K562 (cell line): ENCODE data around the gene MIR17HG. TPM values are rescaled to one million over a fixed set of nuclear protein-coding genes. Genes with fewer than 3 reads are reported as not detected.

ENCODE experiments used
- BCOR ChIP-seq: fragments of 450-650 bp; IDR thresholded peaks from 2 replicates; pipeline ENCODE4 v1.6.1; 2016
- CC2D1A ChIP-seq: fragments of 450-650 bp; IDR thresholded peaks from 2 replicates; pipeline ENCODE4 v1.6.1; 2017; ENCODE audit warnings: mild to moderate bottlenecking
- GTF2F1 ChIP-seq: IDR thresholded peaks from 2 replicates; pipeline ENCODE4 v1.6.1; 2011; ENCODE audit warnings: low read depth, low read length, improper control_type of control experiment
- HDAC1 ChIP-seq, 2 experiments: fragments of 450-650 bp; IDR thresholded peaks; 2 replicates each; pipeline ENCODE4 v1.6.1; 2016 to 2017; ENCODE audit warnings: inconsistent platforms in 1 of 2, mild to moderate bottlenecking in 1 of 2, moderate library complexity in 1 of 2
- HIVEP1 ChIP-seq: fragments of 250-450 bp; sonication (Bioruptor Pico); IDR thresholded peaks from 2 replicates; pipeline ENCODE4 v1.4.0; 2020; ENCODE audit warnings: mild to moderate bottlenecking
- NONO ChIP-seq, 2 experiments: fragments of 200-400 bp in 1 of 2; fragments of 450-650 bp in 1 of 2; formaldehyde crosslinking in 1 of 2; IDR thresholded peaks; 2 replicates each; pipeline ENCODE4 v1.6.1; 2017; ENCODE audit warnings: low read depth in 2 of 2, mild to moderate bottlenecking in 2 of 2, moderate library complexity in 2 of 2, low read length in 1 of 2
- RAD21 ChIP-seq, 2 experiments: fragments of 250-450 bp in 1 of 2; fragments of 450-650 bp in 1 of 2; sonication (Bioruptor Pico) in 1 of 2; formaldehyde crosslinking in 1 of 2; IDR thresholded peaks in 1 of 2; conservative IDR thresholded peaks in 1 of 2; 2 replicates each; pipeline versions ENCODE4 v1.4.0 to v1.8.0; 2020 to 2022; ENCODE audit warnings: mild to moderate bottlenecking in 2 of 2, moderate library complexity in 1 of 2
- SAFB ChIP-seq: fragments of 200-400 bp; formaldehyde crosslinking; IDR thresholded peaks from 2 replicates; pipeline ENCODE4 v1.6.1; 2017; ENCODE audit warnings: low read depth, low read length, borderline replicate concordance
- ZKSCAN8 ChIP-seq: fragments of 200-800 bp; sonication (Bioruptor generic); IDR thresholded peaks from 2 replicates; pipeline ENCODE4 v1.6.1; 2016; ENCODE audit warnings: missing genetic modification characterization, missing compliant biosample characterization
- ZNF717 ChIP-seq: fragments of 250-450 bp; sonication (Bioruptor Pico); IDR thresholded peaks from 2 replicates; pipeline ENCODE4 v1.5.0; 2021
- ZNF830 ChIP-seq: fragments of 250-450 bp; sonication (Bioruptor Pico); IDR thresholded peaks from 2 replicates; pipeline ENCODE4 v1.5.0; 2021; ENCODE audit warnings: mild to moderate bottlenecking
- ZSCAN32 ChIP-seq: fragments of 450-650 bp; formaldehyde crosslinking; IDR thresholded peaks from 2 replicates; pipeline ENCODE4 v1.4.0; 2020; ENCODE audit warnings: mild to moderate bottlenecking, moderate library complexity
- polyA plus RNA-seq, 8 experiments: library from polyadenylated mRNA; depleted of rRNA in 4 of 8; stranded (reverse) in 5 of 8; unstranded in 3 of 8; fragments of >200 nt; fragmentation: Nextera tagmentation in 2 of 8; fragmentation: Illumina TruSeq in 1 of 8; extraction: Ambion mirVana in 2 of 8; extraction: Trizol in 1 of 8; gene quantifications; 2 replicates each; pipeline versions ENCODE4 v1.2.1 to v1.2.3, GENCODE V29; 2011 to 2014; ENCODE audit warnings: inconsistent platforms in 1 of 8, missing spikeins in 1 of 8
- total RNA-seq, 7 experiments: library from RNA; depleted of rRNA in 6 of 7; stranded (reverse); fragments of >200 nt in 6 of 7; fragmentation: Illumina TruSeq in 2 of 7; extraction: Trizol in 2 of 7; gene quantifications; 2 replicates each; pipeline versions ENCODE4 v1.2.1 to v1.2.3, GENCODE V29; 2011 to 2021; ENCODE audit warnings: low replicate concordance in 1 of 7
- TF ChIP-seq, protein P1 (sequence below): sonication (generic); formaldehyde crosslinking; IDR thresholded peaks from 2 replicates; pipeline ENCODE4 v1.8.0; 2023; ENCODE audit warnings: missing genetic modification reagents, mild to moderate bottlenecking, borderline replicate concordance
- TF ChIP-seq, protein P2 (sequence below): fragments of 450-650 bp; formaldehyde crosslinking; IDR thresholded peaks from 2 replicates; pipeline ENCODE4 v1.4.0; 2020; ENCODE audit warnings: mild to moderate bottlenecking, moderate library complexity
- TF ChIP-seq, protein P3 (sequence below): fragments of 250-450 bp; sonication (Bioruptor Pico); IDR thresholded peaks from 2 replicates; pipeline ENCODE4 v1.5.0; 2021
- TF ChIP-seq, protein P4 (sequence below): IDR thresholded peaks from 3 replicates; pipeline ENCODE4 v1.6.1; 2011; ENCODE audit warnings: borderline replicate concordance, mild to moderate bottlenecking, moderate library complexity; ENCODE audit not compliant: insufficient read length; ENCODE audit errors: extremely low read depth
- TF ChIP-seq, protein P5 (sequence below): sonication (generic); formaldehyde crosslinking; IDR thresholded peaks from 2 replicates; pipeline ENCODE4 v1.8.0; 2022; ENCODE audit warnings: mild to moderate bottlenecking, low read depth, missing genetic modification reagents

MIR17HG gene
- total and polyA plus RNA-seq, 9 of the 15 experiments (the other 6 are each of a cell fraction or from before 2014, with no cell fraction given): 44.2 to 218 (median 77.8) TPM

DNA sequence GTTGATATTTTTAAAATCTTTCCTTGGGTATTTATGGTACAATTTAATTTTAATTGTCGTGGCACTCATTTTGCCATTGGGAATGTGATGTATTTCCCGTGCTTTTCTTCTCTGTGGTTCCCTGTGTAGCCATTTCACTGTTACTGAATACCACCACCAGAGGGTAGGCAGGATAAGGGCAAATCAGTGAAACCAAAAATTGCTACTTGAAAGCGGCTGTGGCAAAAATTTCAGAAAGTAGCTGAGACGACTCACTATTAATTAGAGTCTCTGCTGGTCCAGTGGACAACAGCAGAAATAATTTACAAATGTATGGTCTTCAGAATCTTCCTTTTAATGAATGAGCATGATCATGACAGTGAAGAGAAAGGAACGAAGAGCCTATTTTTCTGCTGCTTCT is 34.4 kb upstream of the MIR17HG start (continued):
- TF ChIP-seq, protein P1, sequence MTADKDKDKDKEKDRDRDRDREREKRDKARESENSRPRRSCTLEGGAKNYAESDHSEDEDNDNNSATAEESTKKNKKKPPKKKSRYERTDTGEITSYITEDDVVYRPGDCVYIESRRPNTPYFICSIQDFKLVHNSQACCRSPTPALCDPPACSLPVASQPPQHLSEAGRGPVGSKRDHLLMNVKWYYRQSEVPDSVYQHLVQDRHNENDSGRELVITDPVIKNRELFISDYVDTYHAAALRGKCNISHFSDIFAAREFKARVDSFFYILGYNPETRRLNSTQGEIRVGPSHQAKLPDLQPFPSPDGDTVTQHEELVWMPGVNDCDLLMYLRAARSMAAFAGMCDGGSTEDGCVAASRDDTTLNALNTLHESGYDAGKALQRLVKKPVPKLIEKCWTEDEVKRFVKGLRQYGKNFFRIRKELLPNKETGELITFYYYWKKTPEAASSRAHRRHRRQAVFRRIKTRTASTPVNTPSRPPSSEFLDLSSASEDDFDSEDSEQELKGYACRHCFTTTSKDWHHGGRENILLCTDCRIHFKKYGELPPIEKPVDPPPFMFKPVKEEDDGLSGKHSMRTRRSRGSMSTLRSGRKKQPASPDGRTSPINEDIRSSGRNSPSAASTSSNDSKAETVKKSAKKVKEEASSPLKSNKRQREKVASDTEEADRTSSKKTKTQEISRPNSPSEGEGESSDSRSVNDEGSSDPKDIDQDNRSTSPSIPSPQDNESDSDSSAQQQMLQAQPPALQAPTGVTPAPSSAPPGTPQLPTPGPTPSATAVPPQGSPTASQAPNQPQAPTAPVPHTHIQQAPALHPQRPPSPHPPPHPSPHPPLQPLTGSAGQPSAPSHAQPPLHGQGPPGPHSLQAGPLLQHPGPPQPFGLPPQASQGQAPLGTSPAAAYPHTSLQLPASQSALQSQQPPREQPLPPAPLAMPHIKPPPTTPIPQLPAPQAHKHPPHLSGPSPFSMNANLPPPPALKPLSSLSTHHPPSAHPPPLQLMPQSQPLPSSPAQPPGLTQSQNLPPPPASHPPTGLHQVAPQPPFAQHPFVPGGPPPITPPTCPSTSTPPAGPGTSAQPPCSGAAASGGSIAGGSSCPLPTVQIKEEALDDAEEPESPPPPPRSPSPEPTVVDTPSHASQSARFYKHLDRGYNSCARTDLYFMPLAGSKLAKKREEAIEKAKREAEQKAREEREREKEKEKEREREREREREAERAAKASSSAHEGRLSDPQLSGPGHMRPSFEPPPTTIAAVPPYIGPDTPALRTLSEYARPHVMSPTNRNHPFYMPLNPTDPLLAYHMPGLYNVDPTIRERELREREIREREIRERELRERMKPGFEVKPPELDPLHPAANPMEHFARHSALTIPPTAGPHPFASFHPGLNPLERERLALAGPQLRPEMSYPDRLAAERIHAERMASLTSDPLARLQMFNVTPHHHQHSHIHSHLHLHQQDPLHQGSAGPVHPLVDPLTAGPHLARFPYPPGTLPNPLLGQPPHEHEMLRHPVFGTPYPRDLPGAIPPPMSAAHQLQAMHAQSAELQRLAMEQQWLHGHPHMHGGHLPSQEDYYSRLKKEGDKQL (CRISPR knock-in tag): no peak
- TF ChIP-seq ZKSCAN8 (CRISPR knock-in tag) (no peak), NONO (IDR thresholded peaks at IDR 0.05; ENCODE audit: low read depth in 2 of 2, low read length in 1 of 2) (no peak), ZNF830 (CRISPR knock-in tag) (peak; percentile 35; the same call in 1 of the 2 replicates), RAD21 (CRISPR knock-in tag; conservative IDR thresholded peaks at IDR 0.05 in 1 of 2, IDR thresholded peaks at IDR 0.05 in 1 of 2) (peak in 1 of 2 experiments; percentile 88; a peak in 2 of 4 replicates), HIVEP1 (CRISPR knock-in tag) (no peak), SAFB (no peak), ZSCAN32 (CRISPR knock-in tag) (no peak), HDAC1 (IDR thresholded peaks at IDR 0.05) (no peak), GTF2F1 (no peak), CC2D1A (no peak), ZNF717 (CRISPR knock-in tag) (no peak), BCOR (no peak)
- TF ChIP-seq, protein P2, sequence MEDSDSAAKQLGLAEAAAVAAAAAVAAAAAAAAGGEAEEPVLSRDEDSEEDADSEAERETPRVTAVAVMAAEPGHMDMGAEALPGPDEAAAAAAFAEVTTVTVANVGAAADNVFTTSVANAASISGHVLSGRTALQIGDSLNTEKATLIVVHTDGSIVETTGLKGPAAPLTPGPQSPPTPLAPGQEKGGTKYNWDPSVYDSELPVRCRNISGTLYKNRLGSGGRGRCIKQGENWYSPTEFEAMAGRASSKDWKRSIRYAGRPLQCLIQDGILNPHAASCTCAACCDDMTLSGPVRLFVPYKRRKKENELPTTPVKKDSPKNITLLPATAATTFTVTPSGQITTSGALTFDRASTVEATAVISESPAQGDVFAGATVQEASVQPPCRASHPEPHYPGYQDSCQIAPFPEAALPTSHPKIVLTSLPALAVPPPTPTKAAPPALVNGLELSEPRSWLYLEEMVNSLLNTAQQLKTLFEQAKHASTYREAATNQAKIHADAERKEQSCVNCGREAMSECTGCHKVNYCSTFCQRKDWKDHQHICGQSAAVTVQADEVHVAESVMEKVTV (CRISPR knock-in tag): peak; percentile 57; the same call in 1 of the 2 replicates
- TF ChIP-seq, protein P3, sequence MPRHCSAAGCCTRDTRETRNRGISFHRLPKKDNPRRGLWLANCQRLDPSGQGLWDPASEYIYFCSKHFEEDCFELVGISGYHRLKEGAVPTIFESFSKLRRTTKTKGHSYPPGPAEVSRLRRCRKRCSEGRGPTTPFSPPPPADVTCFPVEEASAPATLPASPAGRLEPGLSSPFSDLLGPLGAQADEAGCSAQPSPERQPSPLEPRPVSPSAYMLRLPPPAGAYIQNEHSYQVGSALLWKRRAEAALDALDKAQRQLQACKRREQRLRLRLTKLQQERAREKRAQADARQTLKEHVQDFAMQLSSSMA (CRISPR knock-in tag): no peak
- TF ChIP-seq, protein P4, sequence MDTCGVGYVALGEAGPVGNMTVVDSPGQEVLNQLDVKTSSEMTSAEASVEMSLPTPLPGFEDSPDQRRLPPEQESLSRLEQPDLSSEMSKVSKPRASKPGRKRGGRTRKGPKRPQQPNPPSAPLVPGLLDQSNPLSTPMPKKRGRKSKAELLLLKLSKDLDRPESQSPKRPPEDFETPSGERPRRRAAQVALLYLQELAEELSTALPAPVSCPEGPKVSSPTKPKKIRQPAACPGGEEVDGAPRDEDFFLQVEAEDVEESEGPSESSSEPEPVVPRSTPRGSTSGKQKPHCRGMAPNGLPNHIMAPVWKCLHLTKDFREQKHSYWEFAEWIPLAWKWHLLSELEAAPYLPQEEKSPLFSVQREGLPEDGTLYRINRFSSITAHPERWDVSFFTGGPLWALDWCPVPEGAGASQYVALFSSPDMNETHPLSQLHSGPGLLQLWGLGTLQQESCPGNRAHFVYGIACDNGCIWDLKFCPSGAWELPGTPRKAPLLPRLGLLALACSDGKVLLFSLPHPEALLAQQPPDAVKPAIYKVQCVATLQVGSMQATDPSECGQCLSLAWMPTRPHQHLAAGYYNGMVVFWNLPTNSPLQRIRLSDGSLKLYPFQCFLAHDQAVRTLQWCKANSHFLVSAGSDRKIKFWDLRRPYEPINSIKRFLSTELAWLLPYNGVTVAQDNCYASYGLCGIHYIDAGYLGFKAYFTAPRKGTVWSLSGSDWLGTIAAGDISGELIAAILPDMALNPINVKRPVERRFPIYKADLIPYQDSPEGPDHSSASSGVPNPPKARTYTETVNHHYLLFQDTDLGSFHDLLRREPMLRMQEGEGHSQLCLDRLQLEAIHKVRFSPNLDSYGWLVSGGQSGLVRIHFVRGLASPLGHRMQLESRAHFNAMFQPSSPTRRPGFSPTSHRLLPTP: no peak
- TF ChIP-seq, protein P5, sequence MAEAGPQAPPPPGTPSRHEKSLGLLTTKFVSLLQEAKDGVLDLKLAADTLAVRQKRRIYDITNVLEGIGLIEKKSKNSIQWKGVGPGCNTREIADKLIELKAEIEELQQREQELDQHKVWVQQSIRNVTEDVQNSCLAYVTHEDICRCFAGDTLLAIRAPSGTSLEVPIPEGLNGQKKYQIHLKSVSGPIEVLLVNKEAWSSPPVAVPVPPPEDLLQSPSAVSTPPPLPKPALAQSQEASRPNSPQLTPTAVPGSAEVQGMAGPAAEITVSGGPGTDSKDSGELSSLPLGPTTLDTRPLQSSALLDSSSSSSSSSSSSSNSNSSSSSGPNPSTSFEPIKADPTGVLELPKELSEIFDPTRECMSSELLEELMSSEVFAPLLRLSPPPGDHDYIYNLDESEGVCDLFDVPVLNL: no peak
